Vagina (tissue), 2 donors: ENCODE results near the gene DHTKD1. TPM values are rescaled to one million over a fixed set of nuclear protein-coding genes. Genes with fewer than 3 reads are reported as not detected.

Experiments used
- DNase-seq, 2 donors: peaks; one replicate each; pipeline ENCODE4 v3.0.0-alpha.2; 2017; ENCODE audit errors: extremely low spot score in 2 of 2
- H3K27ac ChIP-seq: fragments of 200-600 bp; sonication (generic); one replicate; pipeline ENCODE4 v1.5.1; 2019
- H3K27me3 ChIP-seq: fragments of 200-600 bp; sonication (generic); one replicate; pipeline ENCODE4 v1.5.1; 2019
- H3K36me3 ChIP-seq, 2 donors: fragments of 200-600 bp; sonication (generic); one replicate each; pipeline ENCODE4 v1.5.1; 2017 to 2019
- H3K4me1 ChIP-seq: fragments of 200-600 bp; sonication (generic); one replicate; pipeline ENCODE4 v1.5.1; 2019
- H3K4me3 ChIP-seq, 2 donors: fragments of 200-600 bp; sonication (generic); 1 replicate in 1 of 2; 2 replicates in 1 of 2; pipeline ENCODE4 v1.5.1; 2016 to 2019
- H3K9me3 ChIP-seq: fragments of 200-600 bp; sonication (generic); one replicate; pipeline ENCODE4 v1.5.1; 2019
- POLR2A ChIP-seq, 2 donors: fragments of 450-650 bp; IDR thresholded peaks; one replicate each; pipeline ENCODE4 v1.6.1; 2017; ENCODE audit warnings: antibody characterized with exemption in 2 of 2, mild to moderate bottlenecking in 2 of 2, moderate library complexity in 2 of 2
- POLR2AphosphoS5 ChIP-seq, 2 donors: sonication (generic); formaldehyde crosslinking; IDR thresholded peaks; one replicate each; pipeline ENCODE4 v1.9.0; 2017; ENCODE audit warnings: antibody characterized with exemption in 2 of 2, mild to moderate bottlenecking in 2 of 2, low read depth in 1 of 2; ENCODE audit not compliant: insufficient read depth in 1 of 2
- intact Hi-C: fragments of 100-400 bp; cut with DNase I; formaldehyde crosslinking; loops from one replicate; pipeline ENCODE4 v1.15.1; 2023
- total RNA-seq: library from RNA; depleted of rRNA; stranded (reverse); fragments of >200 nt; gene quantifications from one replicate; pipeline ENCODE4 v1.2.3, GENCODE V29; 2016
- TF ChIP-seq, protein P1 (sequence below), 3 experiments: fragments of 450-650 bp in 2 of 3; fragments of 200-600 bp in 1 of 3; sonication (generic) in 1 of 3; IDR thresholded peaks; one replicate each; pipeline ENCODE4 v1.5.1; 2017 to 2019; ENCODE audit warnings: antibody characterized with exemption in 3 of 3, mild to moderate bottlenecking in 2 of 3, moderate library complexity in 2 of 3

The DHTKD1 gene
- total RNA-seq, 1 donor from 2014 or later, result 13.3 TPM

DNA sequence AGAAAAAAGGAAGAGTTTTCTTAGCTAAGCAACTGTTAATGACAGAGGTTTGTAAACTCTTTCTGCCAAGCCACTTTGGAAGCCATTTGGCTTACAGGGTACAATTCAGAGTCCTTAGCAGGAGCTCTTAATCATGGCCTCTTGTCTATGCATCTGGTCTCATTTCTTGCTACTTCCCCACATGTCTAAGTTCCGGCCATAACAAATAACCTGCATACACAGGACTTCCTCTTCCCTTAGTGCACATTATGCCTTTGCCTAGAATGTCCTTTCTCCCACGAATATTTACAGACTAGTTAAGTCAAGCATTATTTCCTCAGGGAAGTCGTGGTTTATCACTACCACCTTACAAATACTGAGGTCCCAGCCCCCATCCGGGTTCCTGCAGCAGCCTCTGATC is 17.5 kb upstream of the DHTKD1 start:
- Histone ChIP-seq H3K4me1 (peaks cover 4% of the 10 kb centered on the region), H3K36me3 (no peaks in the 10 kb centered on the region), H3K27me3 (no peaks in the 10 kb centered on the region), H3K9me3 (no peaks in the 10 kb centered on the region), H3K4me3 (no peak overlapping the region), H3K27ac (no peak overlapping the region)
- intact Hi-C loops, result no loop called here
- no peak for DNase-seq
- TF ChIP-seq POLR2AphosphoS5 (IDR thresholded peaks at IDR 0.05; ENCODE audit: insufficient read depth in 1 of 2, low read depth in 1 of 2) (no peak), POLR2A (IDR thresholded peaks at IDR 0.05) (no peak)
- TF ChIP-seq, protein P1, sequence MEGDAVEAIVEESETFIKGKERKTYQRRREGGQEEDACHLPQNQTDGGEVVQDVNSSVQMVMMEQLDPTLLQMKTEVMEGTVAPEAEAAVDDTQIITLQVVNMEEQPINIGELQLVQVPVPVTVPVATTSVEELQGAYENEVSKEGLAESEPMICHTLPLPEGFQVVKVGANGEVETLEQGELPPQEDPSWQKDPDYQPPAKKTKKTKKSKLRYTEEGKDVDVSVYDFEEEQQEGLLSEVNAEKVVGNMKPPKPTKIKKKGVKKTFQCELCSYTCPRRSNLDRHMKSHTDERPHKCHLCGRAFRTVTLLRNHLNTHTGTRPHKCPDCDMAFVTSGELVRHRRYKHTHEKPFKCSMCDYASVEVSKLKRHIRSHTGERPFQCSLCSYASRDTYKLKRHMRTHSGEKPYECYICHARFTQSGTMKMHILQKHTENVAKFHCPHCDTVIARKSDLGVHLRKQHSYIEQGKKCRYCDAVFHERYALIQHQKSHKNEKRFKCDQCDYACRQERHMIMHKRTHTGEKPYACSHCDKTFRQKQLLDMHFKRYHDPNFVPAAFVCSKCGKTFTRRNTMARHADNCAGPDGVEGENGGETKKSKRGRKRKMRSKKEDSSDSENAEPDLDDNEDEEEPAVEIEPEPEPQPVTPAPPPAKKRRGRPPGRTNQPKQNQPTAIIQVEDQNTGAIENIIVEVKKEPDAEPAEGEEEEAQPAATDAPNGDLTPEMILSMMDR (IDR thresholded peaks at IDR 0.05), result no peak

- TF ChIP-seq POLR2AphosphoS5 (IDR thresholded peaks at IDR 0.05; ENCODE audit: insufficient read depth in 1 of 2, low read depth in 1 of 2) (no peak), POLR2A (IDR thresholded peaks at IDR 0.05) (no peak)
- TF ChIP-seq, protein P1 (IDR thresholded peaks at IDR 0.05), result no peak
- no peaks in the 10 kb centered on the region for H3K36me3 ChIP-seq
- H3K27me3 ChIP-seq, result no peaks in the 10 kb centered on the region
- no peak overlapping the region for H3K27ac ChIP-seq
- peaks cover 4% of the 10 kb centered on the region for H3K4me1 ChIP-seq
- H3K4me3 ChIP-seq, result no peak overlapping the region
- DNase-seq, result no peak
- intact Hi-C loops, result loop anchor here (5.0 kb wide), 1 partner anchor 873 kb away; no protein-coding TSS in a partner anchor
- H3K9me3 ChIP-seq, result no peaks in the 10 kb centered on the region
These were observed 13.0 kb upstream of the DHTKD1 start for GRCh38 chr10:12055732-12056131.

DNA sequence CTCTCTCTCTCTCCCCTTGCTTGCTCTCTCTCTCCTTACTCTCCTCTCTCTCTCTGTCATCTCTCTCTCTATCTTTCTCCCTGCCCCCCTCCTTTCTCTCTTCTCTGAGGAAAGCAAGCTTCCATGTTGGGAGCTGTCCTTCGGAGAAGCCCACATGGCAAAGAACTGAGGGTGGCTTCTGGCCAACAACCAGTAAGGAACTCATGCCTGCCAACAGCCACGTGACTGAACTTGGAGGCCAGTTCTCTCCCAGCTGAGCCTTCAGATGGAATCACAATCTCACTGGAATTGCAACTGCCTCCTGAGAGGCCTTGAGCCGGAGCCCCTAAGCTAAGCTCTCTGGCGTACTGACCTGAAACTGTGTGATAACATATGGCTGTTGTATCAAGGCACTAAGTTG is 12.0 kb upstream of the DHTKD1 start:
- no peak for DNase-seq
- intact Hi-C loops, result loop anchor here (5.0 kb wide), 1 partner anchor 874 kb away; no protein-coding TSS in a partner anchor
- Histone ChIP-seq H3K9me3 (no peaks in the 10 kb centered on the region), H3K4me1 (peaks cover 4% of the 10 kb centered on the region), H3K36me3 (no peaks in the 10 kb centered on the region), H3K27ac (no peak overlapping the region), H3K27me3 (no peaks in the 10 kb centered on the region), H3K4me3 (no peak overlapping the region)
- TF ChIP-seq, protein P1 (IDR thresholded peaks at IDR 0.05), result no peak
- TF ChIP-seq POLR2AphosphoS5 (IDR thresholded peaks at IDR 0.05; ENCODE audit: insufficient read depth in 1 of 2, low read depth in 1 of 2) (no peak), POLR2A (IDR thresholded peaks at IDR 0.05) (no peak)

DNA sequence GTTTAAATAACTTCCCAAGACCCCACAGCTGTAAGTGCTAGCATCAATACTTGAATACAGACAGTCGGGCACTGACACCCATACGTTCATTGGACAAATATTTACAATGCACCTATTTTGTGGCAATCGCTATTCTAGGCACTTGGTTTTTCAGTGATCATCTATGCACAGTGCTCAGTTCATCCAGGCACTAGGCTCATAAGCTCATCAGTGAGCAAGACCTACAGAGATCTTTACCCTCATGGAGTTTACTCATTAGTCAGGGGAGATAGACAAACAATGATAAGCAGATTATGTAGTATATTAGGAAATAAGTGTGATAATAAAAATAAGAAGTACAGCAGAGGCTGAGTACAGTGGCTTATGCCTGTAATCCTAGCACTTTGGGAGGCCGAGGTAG is 7.6 kb upstream of the DHTKD1 start:
- intact Hi-C loops, result no loop called here
- TF ChIP-seq, protein P1 (IDR thresholded peaks at IDR 0.05), result no peak
- TF ChIP-seq POLR2A (IDR thresholded peaks at IDR 0.05) (no peak), POLR2AphosphoS5 (IDR thresholded peaks at IDR 0.05; ENCODE audit: insufficient read depth in 1 of 2, low read depth in 1 of 2) (no peak)
- no peaks in the 10 kb centered on the region for H3K9me3 ChIP-seq
- H3K4me1 ChIP-seq, result no peaks in the 10 kb centered on the region
- no peaks in the 10 kb centered on the region for H3K36me3 ChIP-seq
- H3K27me3 ChIP-seq, result no peaks in the 10 kb centered on the region
- no peak for DNase-seq
- H3K4me3 ChIP-seq, result no peak overlapping the region
- H3K27ac ChIP-seq, result no peak overlapping the region

- TF ChIP-seq, protein P1 (IDR thresholded peaks at IDR 0.05), result no peak
- TF ChIP-seq POLR2AphosphoS5 (IDR thresholded peaks at IDR 0.05; ENCODE audit: insufficient read depth in 1 of 2, low read depth in 1 of 2) (no peak), POLR2A (IDR thresholded peaks at IDR 0.05) (no peak)
- Histone ChIP-seq H3K4me3 (no peak overlapping the region), H3K27ac (no peak overlapping the region), H3K4me1 (no peaks in the 10 kb centered on the region), H3K36me3 (no peaks in the 10 kb centered on the region), H3K9me3 (no peaks in the 10 kb centered on the region), H3K27me3 (no peaks in the 10 kb centered on the region)
- no peak for DNase-seq
- intact Hi-C loops, result no loop called here
These were observed 5.8 kb upstream of the DHTKD1 start for GRCh38 chr10:12062754-12063482.
